GM12891 (cell line): ENCODE measurements around the gene MTCL3.

Experiments used
- POLR2A ChIP-seq: IDR thresholded peaks from 2 replicates; pipeline ENCODE4 v1.6.1; 2011; ENCODE audit warnings: low read depth, low read length, control low read depth
- POLR2AphosphoS5 ChIP-seq: IDR thresholded peaks from 2 replicates; pipeline ENCODE4 v1.6.1; 2011; ENCODE audit warnings: low read depth, low read length, control low read depth
- POU2F2 ChIP-seq: IDR thresholded peaks from 2 replicates; pipeline ENCODE4 v1.6.1; 2011; ENCODE audit warnings: low read depth, mild to moderate bottlenecking, control low read depth, low read length, moderate library complexity
- SPI1 ChIP-seq: IDR thresholded peaks from 2 replicates; pipeline ENCODE4 v1.6.1; 2011; ENCODE audit warnings: low read depth, low read length, control low read depth
- TAF1 ChIP-seq: IDR thresholded peaks from 2 replicates; pipeline ENCODE4 v1.6.1; 2011; ENCODE audit warnings: low read depth, low read length, control low read depth

- no peak for TF ChIP-seq POLR2AphosphoS5
- no peak for TF ChIP-seq POLR2A
- no peak for TF ChIP-seq SPI1
- TF ChIP-seq TAF1, result no peak
- TF ChIP-seq POU2F2, result no peak
Observed at GRCh38 chr6:127483399-127484055, 35.6 kb downstream of the MTCL3 start.
